DMS53 (cell line): ENCODE measurements around the gene SIRT7.

Experiments used
- DNase-seq: peaks from one replicate; lab custom pipeline; 2025; lab: John Stamatoyannopoulos, UW

The SIRT7 gene

DNA sequence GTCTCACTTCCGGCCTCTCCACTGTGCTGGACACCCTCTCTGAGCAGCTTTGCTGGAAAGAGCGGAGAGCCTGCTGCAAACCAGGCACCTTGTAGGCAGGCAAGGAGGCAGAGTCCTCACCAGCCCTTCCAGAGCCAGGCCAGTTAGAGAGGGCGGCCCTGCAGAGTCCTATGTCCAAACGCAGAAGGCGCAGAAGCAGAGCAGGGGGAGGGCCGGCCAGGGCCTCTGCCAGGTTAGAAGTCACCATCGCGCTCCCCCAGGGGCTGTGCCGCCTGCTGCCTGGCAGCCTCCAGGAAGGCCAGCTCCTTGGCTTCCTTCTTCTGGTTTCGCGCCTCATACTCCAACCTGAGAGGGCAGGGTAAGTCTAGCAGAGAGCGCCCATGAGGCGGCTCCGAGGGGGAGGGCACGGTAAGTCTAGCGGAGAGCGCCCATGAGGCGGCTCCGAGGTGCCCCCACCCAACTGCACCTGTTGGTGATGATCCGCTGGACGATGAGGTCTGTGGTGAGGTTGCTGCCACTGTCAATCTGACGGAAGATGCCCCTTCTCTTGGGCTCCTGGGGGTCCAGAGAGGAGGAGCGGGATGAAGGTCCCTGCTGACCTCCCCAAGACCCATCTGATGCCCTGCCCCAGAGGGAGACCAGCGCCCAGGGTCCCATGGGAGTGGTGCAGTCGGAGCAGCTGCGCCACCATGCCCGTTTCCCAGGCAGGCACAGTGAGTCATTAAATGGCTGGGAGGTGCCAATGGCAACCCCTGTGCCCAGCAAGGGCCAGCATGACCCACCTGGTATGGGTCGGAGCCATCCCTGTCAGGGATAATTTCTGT, 13.2 kb downstream of the SIRT7 start:
- DNase-seq: no peak

DNA sequence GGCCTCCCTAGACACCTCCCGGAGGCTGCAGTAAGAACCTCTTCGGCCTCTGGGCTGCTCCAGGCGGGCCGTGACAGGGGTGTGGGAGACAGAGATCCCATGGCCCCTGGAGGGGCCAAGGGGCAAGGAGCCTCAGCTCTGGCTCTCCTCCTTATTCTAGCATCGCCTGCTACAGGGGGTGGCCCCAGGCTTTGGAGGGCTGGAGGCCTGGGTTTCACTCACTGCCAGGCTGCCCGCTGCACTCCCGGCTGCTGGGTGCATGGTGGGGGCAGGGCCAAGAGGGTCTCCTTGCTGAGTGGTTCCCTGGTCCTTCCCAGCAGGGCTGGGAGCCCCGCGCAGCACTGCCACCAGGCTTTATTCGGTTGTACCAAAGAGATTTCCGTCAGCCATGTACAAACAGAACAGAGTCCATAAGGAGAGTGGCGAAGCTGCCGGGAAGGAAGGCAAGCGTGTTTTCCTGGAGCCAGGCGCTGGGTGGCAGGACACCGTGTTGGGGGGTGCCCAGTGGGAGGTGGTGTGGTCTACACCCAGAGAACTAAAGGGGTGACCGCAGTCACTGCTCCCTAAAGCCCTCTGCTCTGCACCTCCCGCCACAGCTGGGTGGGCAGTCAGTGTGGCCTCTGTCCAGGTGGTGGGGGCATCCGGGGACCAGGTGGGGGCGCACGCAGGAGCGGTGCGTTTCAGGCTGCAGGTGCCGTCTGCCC, 13.9 kb downstream of the SIRT7 start:
- DNase-seq: no peak

DNA sequence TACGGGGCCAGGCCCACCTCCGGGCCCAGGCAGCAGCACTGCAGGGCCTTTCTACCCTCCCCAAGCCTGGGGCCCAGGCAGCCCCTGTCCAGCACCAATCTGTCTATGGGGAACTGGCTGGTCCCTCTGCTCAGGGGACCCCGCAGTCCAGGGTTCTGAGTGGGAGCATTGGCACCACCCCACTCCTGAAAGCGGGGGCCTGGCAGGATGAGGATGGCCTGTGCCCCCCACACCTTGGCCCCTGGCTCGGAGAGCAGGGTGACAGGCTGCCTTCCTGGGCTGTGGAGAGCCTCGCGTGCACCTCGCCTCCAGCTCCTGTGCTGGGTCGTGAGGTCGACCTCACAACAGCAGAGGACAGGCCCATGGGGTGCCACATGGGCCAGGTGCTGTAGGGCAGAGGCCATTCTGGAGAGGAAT, 14.6 kb downstream of the SIRT7 start:
- no peak for DNase-seq

DNA sequence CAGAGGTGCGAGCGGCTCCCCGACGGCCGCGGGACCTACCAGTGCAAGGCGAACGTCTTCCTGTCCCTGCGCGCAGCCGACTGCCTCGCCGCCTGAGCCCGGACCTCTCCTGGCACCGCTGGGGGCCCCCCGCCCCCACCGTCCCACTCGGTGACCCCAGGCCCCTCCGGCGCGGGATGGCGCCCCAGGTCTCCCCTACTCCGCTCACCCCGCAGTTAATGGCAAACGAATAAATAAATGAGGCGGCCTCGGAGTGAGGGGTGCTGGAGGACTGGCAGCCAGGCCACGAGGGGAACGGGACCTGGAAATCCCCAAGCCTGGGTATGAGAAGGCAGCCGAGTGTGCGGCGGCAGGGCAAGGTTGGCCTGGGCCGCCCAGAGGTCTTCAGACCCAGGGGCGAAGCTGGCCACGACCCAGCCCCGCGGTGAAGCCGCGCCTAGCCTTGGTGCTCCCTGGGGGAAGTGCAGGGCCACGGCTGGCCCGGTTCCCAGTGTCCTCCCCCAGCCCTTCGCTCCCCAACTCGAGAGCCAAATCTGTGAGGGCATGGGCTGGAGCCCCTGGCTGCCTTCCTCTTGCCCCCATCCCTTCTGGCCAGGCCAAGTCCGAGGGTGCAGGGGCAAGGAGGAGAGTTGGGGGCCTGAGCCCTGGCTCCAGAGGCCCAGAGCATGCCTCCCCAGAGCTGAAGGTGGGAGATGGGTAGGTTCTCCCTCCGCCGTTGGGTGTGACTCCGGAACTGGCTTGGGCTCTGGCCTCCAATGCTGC, 15.1 kb downstream of the SIRT7 start:
- no peak for DNase-seq

DNA sequence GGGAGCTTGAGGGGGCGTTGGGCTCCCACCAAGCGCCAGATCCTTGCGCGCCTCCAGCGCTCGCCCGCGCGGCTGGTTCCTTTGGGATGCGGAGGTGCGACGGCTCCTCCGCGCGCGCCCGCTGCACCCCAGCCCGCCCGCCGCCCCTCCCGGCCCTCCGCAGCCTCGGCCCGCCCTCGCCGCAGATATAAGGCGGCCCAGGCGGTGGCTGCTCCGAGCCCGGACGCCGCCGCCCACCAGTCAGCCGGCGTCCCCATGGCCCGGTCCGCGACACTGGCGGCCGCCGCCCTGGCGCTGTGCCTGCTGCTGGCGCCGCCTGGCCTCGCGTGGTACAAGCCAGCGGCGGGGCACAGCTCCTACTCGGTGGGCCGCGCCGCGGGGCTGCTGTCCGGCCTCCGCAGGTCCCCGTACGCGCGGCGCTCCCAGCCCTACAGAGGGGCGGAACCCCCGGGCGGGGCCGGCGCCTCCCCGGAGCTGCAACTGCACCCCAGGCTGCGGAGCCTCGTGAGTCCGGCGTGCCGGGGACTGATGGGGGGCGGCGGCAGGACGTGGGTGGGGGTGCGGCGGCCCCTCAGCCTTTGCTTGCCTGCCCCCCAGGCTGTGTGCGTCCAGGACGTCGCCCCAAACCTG, 15.8 kb downstream of the SIRT7 start, which contains the start of gene NPB:
Gene NPB (plus strand): TSS at position 216 of the 630 bp plus-strand sequence. CDS start 40 bp downstream, at position 256.
- DNase-seq: peak; percentile 47

DNA sequence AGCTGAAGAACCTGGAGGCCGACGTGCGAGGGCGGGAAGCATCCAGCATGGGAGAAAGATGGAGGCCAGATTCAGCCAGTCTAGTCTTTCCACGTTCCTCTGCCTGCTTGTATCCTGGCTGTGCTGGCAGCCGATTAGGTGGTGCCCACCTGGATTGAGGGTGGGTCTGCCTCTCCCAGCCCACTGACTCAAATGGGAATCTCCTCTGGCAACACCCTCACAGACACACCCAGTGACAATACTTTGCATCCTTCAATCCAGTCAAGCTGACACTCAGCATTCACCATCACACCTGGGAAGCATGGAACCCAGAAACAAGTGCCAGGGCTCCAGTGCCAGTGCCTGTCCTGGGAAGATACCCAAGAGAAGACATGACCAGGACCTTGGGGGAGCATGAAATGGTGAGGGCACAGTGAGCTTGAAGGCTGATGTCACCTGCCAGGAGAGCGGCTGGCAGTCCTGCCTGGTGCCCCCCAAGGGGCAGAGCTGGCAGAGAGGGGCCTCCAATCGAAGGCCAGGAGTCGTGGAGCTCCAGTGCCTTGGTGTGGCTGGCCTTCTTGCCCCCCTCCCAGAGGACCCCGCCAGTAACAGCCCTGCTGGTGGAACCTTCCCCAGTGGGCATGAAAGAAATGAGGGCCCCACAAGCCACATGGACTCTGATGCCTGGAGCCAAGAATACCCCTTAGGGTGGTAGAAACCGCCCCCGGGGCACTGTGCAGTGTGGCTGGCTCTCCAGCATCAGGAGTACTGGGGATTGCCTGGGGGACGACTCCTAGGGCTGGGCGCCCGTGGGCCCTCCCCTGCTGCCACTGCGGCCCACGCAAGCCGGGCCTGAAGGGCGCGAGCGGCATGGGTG, 16.6 kb downstream of the SIRT7 start:
- DNase-seq: no peak

DNA sequence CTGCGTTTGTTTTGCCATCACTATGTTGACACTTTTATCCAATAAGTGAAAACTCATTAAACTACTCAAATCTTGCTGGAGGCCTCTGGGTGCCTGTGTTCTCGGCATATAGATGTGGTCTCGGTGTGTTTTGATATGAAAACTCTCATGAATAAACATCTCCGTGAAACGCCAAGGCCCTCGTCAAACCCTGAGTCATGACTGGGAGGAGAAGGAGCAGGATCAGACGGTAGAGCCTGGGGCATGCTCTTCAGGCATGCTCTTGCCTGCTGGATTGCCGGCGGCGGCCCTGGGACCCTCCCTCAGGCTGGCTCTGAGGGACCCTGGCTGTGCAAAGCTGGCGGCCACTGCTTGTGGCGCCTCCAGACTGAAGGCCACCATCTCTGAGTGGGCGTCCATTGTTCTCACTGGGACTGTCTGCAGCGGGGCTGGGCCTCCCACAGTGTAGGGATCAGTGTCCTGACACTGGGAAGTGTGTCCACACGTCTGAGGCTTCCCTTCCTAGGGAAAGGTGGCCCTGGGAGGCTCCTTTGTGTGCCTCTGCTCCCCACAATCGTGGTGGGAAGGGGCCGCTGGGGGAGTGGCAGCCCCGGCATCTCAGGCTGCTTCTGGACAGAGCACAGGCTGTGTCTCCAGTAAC, 17.7 kb downstream of the SIRT7 start:
- DNase-seq: no peak

DNA sequence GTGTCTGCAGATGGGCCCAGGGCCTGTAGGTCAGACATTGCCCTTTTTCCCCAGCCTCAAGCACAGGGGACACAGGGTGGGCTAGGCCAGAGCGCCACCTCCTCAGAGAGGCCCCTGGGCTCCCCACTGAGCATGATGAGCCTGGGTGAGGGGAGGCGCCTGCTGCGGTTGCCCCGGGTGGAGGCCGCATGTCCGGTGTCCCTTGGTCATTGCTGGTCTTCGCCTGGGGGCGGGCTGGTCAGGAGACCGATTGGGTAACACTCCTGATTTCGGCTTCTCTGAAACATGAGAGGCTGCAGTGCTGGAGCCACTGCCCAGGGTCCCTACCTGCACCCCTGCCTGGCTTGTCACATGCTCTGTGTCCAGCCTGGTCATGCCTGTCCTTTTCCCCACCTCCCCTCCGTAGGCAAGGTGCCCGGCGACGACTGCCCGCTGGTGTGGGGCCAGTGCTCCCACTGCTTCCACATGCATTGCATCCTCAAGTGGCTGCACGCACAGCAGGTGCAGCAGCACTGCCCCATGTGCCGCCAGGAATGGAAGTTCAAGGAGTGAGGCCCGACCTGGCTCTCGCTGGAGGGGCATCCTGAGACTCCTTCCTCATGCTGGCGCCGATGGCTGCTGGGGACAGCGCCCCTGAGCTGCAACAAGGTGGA, 18.3 kb downstream of the SIRT7 start:
- no peak for DNase-seq

DNA sequence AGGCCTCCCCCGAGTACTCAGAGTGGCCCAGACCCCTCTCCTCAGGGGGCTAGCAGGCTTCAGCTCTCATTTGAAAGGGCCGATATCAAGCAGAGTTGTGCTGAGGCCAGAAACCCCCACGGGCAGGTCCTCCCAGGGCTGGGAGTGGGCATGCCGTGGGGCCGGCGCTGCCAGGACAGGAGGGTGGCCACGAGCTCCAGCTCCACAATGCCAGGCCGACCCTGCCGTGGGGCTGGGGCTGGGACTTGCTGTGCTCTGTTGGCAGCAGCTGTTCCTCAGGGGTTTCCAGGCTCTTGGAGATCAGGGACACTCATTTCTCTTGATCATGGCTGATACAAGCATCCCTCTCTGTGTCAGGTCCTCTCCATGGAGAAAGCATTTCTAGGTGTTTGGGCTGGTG, 19.1 kb downstream of the SIRT7 start:
- no peak for DNase-seq

DNA sequence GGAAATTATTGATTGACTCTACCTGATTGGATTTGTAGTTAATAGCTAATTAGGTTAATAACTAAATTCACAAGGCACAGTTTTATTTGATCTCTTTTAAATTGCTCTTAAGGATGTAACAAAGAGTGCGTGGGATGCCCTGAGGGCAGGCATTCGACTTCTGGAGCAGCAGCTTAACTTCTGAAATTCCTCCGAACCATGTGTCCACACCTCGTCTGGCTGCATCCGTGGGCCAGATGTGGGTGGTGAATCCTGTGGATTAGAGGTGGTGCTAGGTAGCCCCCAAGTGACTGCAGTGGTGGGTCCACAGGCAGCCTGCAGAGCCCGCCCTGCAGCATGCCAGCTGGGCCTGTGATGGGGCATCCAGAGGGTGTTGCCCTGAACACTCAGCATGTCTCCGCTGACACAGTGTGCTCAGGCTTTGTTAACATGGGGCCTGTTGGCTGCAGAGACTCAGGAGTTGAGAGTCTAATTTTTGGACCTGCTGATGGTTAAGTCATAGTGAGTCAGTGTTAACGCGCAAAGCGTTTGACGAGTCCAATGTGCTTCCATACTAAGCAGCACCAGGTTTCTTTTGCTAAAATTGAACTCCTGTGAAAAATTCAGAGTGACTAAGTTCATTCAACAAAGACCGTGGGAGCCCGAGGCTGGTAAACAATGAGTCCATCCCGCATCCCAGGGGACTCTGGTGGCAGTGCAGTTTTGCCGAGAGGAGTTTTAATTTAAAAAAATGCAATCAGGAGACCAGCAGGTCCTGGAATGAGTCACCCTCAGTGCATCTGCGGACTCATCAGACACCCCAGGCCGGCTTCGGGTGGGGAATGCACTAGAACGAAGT, 19.7 kb downstream of the SIRT7 start:
- no peak for DNase-seq

DNA sequence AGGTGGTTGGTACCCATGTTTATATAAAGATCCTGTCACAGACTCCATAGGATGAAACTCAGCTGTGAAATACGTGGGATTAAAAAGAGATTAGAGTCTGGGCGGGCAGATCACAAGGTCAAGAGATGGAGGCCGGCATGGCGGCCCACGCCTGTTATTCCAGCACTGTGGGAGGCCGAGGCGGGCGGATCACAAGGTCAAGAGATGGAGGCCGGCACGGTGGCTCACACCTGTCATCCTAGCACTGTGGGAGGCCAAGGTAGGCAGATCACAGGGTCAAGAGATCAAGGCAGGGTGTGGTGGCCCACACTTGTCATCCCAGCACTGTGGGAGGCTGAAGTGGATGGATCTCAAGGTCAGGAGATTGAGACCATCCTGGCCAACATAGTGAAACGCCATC, 22.6 kb downstream of the SIRT7 start:
- no peak for DNase-seq

DNA sequence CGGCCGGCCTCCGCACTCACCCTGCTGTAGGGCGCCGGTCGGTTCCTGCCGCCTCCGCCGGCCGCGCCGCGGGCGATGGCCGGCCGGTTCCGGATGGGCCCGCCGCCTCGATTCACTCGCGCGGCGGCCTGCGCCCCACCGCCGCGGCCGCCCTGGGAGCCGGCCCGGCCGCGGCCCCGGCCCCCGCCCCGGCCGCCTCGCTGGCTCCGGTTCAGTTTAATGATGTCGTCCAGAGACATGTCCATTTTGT, 26.7 kb downstream of the SIRT7 start:
- no peak for DNase-seq

DNA sequence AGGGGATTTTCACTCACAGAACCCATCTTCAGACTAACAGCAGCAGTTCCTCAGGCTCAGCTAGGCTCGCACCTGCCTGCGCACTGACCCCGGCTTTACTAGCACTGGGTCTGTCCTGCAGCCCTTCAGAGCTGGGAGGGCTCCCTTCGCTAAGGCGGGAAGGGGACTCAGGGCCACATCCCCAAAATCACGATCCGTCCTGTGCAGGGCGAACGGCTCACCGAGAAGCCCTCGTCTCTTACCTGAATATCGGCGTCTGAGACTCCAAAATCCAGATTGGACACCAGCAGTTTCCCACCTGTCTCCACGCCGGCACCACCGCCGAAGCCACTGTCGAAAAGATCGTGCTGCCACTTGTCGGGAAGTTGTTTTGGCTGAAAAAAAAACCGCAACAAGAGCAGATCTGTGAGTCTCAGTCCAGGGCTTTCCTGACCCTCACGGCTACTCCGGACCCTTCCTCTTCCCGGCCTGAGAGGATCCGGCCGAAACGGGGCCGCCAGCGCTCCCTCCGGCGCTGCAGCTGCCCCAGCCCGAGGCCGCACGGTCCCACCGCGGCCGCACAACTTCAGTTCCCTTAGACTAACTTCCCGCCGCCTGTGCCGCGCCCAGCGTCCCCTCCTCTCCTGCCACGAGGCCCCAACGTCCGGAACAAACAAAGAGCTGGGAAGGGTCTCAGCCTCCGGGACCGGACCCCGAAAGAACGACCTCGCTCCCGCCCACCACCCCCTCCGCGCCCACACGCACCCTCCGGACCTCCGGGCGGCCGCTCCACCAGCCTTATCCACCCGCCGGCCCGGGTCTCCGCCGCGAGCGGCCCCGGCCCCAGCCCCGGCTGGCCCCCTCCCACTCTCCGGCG, 27.3 kb downstream of the SIRT7 start:
- DNase-seq: peak; percentile 55

DNA sequence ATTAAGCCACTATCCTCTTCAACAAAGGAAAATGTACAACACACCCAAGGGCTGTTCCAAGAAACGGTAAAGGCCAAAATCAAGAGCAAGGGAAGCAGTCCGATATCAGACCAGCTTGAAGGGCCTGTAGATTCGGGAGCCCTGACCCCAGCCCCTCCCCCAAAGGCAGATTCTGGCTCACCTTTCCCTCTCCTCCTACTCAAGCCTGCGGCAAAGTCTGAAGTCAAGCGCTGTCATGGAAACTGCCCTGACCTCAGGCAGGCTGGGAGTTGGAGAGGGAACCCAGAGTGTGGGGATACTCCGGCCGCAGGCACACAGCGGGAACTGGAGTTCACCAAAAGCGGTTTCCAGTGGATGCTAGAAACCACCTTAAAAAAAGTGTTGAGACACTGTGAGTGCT, 28.4 kb downstream of the SIRT7 start:
- no peak for DNase-seq

DNA sequence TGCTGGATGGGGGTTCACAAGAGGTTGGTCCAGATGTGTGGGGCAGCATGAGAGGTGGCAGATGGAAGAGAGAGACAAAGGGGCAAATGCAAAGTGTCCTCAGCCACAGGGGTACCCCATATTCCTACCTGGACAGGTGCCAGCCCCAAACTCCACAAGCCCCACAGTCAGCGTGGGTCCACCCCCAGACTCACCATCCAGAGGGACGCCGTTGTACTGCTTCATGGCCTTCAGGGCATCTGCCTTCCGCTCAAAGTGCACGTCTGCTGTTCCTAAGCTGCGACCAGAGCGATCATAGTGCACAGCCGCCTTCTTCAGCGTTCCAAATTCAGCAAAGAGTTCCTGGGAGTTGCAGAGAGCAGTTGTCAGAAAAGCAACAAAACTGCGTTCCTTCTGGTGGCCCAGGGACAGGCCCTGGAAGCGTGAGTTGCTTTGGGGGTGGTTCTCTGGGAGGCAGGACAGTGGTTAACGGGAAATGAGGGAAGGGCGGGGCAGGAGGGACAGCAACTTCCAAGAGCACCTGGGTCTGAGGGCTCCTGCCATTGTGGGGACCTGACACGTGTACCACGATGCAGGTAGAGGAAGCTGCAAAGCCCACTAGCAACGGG, 28.9 kb downstream of the SIRT7 start:
- DNase-seq: no peak

DNA sequence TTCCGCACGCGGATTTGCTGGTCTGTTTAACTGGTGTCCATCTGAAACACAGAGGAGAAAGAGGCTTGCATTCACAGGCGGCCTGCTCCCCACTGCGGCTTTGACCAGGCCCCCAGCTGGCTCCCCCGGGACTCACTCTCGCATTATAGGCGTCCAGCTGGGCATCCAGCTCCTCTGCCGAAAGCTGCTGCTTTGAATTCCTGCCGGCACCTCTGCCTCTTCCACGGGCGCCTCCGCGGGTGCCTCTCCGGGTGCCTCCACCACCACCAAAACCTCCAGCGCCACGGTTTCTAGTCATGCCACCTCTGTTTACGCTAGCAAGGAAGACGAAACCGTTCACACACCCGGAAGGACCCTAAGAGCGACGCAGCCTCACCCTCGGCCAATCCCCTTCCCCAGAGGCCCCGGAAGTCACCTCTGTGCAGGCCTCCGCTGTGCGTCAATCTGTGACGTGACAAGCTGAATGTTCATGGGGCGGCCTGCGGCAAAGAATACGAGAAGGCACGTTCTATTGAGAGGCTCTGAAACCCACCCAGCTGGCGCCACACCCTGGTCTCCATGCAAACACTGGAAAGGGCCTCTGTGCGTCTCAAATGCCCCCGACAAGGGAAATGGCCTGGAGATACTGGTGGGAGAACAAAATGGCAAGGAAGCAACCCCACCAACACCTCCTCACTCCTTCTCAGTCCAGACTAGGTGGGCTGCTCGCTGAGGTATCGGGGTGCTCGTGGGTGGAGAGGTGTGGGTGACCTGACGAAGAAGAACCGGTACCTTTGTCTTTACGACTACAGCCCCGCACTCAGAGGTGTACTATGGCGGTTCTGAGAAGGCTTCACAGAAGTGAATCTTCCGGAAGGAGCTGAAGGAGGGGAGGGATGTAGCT, 29.6 kb downstream of the SIRT7 start:
- no peak for DNase-seq

DNA sequence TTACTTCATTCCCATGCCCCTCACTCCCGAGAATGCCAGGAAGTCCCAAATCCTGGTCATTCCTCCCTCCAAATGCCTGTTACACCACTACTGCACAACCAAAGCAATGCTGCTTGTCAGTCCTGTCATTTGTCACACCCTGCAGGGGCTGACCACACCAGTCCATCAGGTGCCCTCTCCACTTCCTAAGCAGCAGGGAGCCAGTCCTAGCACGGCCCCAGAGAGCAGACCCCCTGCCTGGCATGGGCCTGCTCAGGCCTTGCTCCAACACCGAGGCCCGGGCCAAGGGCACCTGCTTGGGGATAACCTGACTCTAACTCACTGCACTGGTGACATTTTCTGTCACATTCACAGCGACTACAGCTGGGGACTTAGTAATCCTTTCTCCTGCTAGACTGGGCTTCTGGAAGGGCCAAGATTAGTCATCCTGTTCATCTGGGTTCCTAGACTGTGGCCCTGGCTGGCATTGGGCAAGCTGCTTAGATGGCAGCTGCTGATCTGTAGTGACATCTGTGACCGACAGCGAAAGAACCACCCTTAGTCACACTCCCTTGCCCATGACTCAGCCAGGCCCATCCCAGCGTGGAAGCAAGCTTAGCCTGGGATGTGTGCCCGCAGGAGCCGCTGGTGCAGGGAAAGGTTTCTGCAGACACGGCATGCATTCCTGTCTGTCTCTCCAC, 32.0 kb downstream of the SIRT7 start:
- DNase-seq: peak; percentile 62
